Measurements from ENCODE around the gene PLCL1.

Gene PLCL1

GRCh38 chr2:197890168-197890567 lies 85.8 kb downstream of the PLCL1 start:
- no peak for DNase-seq

DNA sequence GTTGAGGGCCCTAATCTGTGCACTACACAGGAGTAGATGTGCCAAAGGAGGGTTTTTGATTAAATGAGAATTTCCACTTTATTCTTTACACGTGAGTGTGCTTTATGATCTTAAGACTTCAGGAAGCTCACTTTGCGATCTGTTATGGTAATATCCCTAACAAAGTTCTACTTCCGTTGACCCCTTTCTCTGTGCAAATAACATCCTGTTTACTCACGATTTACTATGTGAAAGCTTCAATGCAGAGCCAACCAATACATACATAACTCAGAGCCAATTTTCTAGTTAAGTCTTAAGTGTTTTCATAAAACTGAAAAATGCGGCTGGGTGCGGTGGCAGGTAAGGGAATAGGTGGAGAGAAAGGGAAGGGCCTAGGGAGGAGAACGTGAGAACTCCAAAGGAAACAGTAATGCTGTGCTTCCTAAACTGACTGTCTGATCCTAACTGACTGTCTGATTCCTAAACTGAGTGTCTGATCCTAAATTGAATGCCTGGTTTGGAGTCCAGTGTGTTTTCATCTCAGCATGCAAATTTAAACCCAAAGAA lies 87.6 kb downstream of the PLCL1 start:
- DNase-seq = no peak

GRCh38 chr2:197893403-197894177 lies 89.2 kb downstream of the PLCL1 start:
- no peak for DNase-seq

DNA sequence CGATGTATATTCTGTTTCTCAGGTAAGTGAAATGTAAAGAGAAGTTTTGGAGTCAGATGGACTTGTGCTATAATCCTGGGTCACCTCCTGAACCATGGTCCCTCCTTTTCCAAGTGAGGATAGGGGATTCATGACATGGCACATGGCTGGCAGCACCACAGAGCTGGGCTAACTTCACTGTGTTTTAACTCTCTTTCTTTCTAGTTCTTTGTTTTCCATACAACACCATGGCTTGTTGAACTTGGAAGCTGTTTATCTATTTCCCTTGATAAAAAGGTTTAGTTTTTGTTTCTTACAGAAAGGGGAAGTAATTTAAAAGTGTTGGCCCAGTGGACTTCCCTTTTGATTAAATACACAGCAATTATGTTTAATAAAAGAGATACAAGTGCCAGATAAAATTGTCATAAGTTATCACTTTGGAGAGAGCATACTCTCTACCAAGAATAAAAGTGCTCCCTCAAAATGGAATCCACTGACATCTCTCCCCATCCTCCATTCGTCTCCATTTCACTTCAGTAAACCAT lies 90.4 kb downstream of the PLCL1 start:
- DNase-seq = no peak

- no peak for DNase-seq
Observed at GRCh38 chr2:197897960-197898678, 93.7 kb downstream of the PLCL1 start.

GRCh38 chr2:197904446-197904845 lies 100.1 kb downstream of the PLCL1 start:
- no peak for DNase-seq

- DNase-seq = no peak
Observed at GRCh38 chr2:197908156-197908555, 103.8 kb downstream of the PLCL1 start.

- DNase-seq = no peak
Observed at GRCh38 chr2:197908990-197909776, 104.8 kb downstream of the PLCL1 start.

GRCh38 chr2:197911667-197912066 lies 107.3 kb downstream of the PLCL1 start:
- DNase-seq = no peak

DNA sequence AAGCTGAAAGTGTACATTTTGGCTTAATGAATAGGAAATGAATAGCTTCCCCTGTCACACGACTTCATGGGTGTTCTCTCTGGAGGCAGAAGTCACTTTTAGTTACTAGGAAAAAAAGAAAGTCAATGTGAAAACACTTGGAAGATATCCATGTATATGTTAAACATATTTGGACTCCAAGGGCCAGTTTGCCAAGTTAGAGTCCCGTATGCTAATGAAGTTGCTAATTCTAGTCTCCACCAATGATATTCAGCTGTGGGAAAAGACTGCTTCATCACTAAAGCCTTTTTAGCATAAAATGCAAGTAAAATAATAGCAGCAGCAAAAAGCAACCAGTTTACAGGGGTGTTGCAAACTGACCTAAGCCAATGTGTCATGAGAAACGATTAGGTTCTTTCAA lies 108.7 kb downstream of the PLCL1 start:
- no peak for DNase-seq

GRCh38 chr2:197914778-197915177 lies 110.4 kb downstream of the PLCL1 start:
- no peak for DNase-seq

DNA sequence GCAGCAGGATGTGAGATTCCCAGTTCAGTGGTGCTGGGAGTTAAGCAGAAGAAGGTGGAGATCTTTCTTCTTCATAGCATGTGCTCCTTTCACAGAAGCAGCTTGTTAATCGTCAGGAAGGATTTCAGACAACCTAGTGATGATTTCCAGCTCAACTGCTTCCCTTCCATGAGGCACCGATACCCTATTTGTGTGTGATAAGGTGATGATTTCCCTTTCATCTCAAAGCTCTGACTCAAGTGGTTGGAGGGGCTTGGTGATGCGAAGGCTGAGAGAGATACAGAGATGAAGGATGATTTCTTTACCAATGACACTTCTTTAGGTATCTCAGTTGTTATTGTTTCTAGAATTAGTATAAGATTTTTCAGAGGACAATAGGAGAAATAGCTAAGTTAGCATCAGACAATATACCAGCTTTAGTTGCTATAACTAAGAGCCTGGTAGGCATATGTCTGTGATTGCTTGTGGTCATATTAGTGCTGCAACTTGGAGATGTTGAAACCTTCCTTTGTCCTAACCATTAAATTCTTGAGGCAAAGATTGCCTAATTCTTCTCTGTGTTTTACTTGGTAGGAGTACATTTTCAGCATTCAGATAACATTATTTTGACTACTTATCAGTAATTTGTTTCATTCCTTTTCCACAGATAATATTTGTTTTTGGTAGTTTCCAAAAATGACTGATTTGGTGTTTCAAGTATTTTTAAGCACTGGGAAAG lies 111.3 kb downstream of the PLCL1 start:
- DNase-seq = no peak

DNA sequence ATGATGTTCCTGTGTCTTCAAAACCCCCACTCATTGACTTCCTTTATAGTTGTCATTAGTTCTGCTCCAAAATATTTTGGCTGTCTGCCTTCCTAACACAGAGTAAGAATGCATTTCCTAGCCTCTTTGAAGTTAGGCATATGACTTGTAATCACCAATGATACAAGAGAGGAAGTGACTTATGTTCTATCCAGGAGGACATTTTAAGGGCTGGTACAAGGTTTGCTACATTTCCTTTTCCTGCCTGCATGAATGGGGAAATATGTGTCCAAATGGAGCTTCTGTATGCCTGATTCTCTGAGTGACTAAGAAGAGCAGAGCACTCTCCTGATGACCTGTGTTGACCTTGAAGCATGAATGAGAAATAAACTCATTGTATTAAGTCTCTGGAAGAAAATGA lies 115.1 kb downstream of the PLCL1 start:
- no peak for DNase-seq

GRCh38 chr2:197920088-197920487 lies 115.7 kb downstream of the PLCL1 start:
- no peak for DNase-seq

- no peak for DNase-seq
Observed at GRCh38 chr2:197920592-197921201, 116.3 kb downstream of the PLCL1 start.

DNA sequence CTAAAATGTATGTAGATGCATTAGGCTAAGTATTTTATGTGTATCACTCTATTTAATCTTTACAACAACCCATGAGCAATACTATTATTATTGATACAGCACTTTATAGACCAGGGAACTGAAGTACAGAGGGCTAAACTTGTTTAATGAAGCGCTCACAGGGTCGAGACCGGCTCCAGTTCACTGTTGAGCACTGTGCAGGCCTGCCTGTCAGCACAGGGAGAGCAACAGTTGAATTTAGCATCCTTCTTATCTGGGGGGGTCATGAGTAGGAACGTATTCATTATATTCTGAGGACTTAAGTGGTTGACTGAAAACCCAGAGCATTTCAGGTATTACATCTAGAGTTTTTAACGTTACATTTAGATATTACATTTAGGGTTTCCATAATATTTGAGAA lies 120.1 kb downstream of the PLCL1 start:
- no peak for DNase-seq

- DNase-seq = no peak
Observed at GRCh38 chr2:197925204-197925603, 120.8 kb downstream of the PLCL1 start.

GRCh38 chr2:197925976-197926375 lies 121.6 kb downstream of the PLCL1 start:
- no peak for DNase-seq

GRCh38 chr2:197926673-197927072 lies 122.3 kb downstream of the PLCL1 start:
- DNase-seq = no peak

DNA sequence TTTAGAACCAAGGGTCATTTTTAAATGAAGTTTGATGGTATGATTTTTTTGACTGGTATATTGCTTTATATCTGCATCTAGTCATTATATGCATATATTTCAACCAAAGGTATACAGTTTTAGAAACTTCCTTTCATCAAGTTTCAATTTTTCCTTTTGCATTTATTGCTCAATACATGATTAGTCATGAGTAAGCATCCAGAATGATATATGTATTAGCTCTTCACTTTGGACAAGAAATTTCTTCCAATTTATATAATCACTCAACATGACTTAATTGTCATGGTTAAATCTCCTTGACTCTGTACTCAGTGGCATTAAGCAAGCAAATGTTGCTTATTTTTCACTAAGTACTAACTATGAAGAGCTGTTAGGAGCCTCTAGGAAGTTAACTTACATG lies 123.6 kb downstream of the PLCL1 start:
- DNase-seq = no peak

DNA sequence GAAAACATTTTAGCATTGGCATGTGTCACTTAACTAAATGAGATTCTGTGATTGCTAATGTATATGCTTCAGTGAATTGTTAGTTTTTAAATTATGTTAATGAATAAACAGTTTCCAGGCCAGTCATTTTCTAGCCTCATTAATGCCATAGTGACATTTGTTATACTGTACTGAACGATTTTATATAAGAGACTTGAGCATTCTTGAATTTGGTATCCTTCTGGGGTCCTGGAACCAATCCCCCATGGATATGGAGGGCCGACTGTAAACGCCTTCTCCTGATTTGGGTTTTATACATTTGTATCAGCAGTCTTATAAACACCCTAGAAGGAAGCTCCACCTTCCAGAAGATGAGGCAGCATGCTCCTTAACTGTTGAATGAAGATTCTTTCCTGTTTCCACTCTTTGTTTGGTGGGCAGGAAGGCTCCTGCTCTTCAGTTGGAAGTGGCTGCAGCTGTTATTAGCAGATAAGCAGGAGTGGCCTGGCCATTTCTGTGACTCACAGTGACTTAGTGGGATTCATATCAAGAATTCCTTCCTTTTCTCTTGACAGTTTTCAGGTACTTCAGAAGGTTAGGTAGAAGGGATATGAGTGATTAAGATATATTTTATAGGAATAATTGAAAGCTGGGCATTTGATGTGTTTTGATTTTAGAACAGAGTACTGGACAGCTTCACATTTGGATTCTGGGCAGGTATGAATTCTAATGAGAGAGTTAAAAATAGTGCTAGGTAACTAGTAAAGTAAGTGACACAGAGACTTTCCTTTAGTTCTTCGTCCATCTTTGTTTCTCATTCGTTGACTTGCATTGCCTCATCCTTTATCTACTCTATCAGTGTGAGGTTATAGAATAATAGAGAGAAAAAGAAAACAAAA lies 124.9 kb downstream of the PLCL1 start:
- DNase-seq = no peak

All from NCI-H446 treated with DMSO at 0.1 percent for 48 hours (cell line).